HEK293 (cell line): ENCODE results near the gene GNAI1.

Source experiments
- ZFP41 ChIP-seq: fragments of 450-650 bp; formaldehyde crosslinking; IDR thresholded peaks from 2 replicates; pipeline ENCODE4 v1.5.1; 2016; ENCODE audit warnings: missing biosample characterization, missing genetic modification characterization, borderline replicate concordance
- ZNF112 ChIP-seq: fragments of 450-650 bp; formaldehyde crosslinking; IDR thresholded peaks from 2 replicates; pipeline ENCODE4 v1.5.0; 2017; ENCODE audit warnings: missing biosample characterization, missing genetic modification characterization

DNA sequence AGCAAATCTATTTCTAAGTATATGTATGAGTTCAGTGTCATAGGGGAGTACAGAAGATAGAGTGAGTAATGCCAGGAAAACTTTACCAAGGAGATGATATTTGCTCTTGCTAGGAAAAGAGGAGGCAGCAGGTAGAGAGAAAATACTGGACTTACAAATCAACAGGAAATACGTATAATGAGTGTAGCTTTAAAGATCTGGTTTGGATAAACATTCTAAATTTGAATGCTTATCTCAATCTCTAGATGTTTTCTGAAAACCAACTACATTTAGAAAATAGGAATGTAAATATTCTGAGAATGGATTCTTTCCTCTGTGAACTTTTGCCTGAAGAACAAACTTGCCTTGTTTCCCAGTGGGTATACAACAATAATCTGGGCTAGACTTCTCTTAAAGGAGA, 46.9 kb upstream of the GNAI1 start:
- TF ChIP-seq ZFP41 (tag by site-specific recombination) (no peak), ZNF112 (no peak)
